ENCODE results near the gene OBI1. TPM values are rescaled to one million over a fixed set of nuclear protein-coding genes. Genes with fewer than 3 reads are reported as not detected.

The OBI1 gene
- polyA plus RNA-seq, 3 donors = 2.0 to 5.2 (median 3.5) TPM

DNA sequence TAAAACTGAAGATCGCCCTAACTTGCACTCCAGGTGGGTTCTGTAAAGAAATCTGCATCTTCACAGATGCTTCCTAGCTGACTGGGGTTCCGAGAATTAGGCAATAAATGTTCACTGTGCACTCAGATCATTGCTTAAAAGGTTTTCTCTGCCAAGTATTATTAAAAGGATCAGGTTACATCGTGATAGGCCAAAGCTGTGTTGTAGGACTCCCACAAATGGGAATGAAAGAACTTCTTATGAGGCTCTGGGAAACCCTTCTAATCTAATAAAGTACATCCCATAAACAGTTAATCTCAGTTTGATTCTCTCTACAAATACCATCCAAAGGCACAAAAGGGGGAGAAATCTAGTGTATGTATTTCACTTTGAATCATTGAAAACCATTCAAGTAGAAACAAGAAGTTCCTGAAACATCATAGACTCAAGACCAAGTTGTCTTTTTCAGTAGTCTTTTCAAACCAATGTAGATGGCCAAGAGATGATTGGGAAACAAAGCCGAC is 48.5 kb downstream of the OBI1 start:
- Histone ChIP-seq H2AFZ (ENCODE audit: insufficient read depth, low read depth, low read length, poor library complexity, severe bottlenecking) (no peak overlapping the region), H3K4me3 (replicated peaks in 1 of 3; ENCODE audit: low read depth in 2 of 3, low read length in 3 of 3) (no peak overlapping the region), H3K9me3 (replicated peaks in 1 of 2; ENCODE audit: control insufficient read depth in 1 of 2, insufficient read depth in 1 of 2, low read length in 2 of 2) (peaks cover 0 to 53% of the 10 kb centered on the region in 2 donors), H3K27ac (ENCODE audit: low read depth in 1 of 2, low read length in 2 of 2) (no peak overlapping the region), H3K4me2 (replicated peaks; ENCODE audit: extremely low read depth, low read length, poor library complexity, severe bottlenecking) (no peak overlapping the region), H3K79me2 (ENCODE audit: insufficient read depth, low read length) (no peaks in the 10 kb centered on the region), H3K27me3 (ENCODE audit: control insufficient read depth in 2 of 2, insufficient read depth in 2 of 2, low read length in 2 of 2) (peaks cover 60 to 77% of the 10 kb centered on the region in 2 donors), H3K4me1 (ENCODE audit: control insufficient read depth in 1 of 2, insufficient read depth in 2 of 2, low read length in 2 of 2) (peaks cover 27 to 29% of the 10 kb centered on the region in 2 donors), H4K20me1 (ENCODE audit: insufficient read depth, low read length) (no peaks in the 10 kb centered on the region), H3K36me3 (replicated peaks in 1 of 2; ENCODE audit: control insufficient read depth in 1 of 2, insufficient read depth in 2 of 2, low read length in 2 of 2) (peaks cover 4 to 14% of the 10 kb centered on the region in 2 donors), H3K9ac (ENCODE audit: insufficient read depth, low read length, poor library complexity, severe bottlenecking) (no peak overlapping the region)
- Mint-ChIP-seq H3K27ac (no peak overlapping the region), H3K36me3 (peaks cover 13 to 15% of the 10 kb centered on the region in 2 donors), H3K4me1 (peaks cover 37% of the 10 kb centered on the region), H3K27me3 (ENCODE audit: low read depth in 3 of 3) (peaks cover 73 to 77% (median 74%) of the 10 kb centered on the region in 3 donors), H3K9me3 (peaks cover 0 to 23% (median 14%) of the 10 kb centered on the region in 7 donors), H3K4me3 (peak overlapping the region in 1 of 2 donors; percentile 27)
- no peak for DNase-seq
- 86% methylated on average over 2 of the region's 4 CpGs for WGBS (ENCODE audit: insufficient coverage)
- intact Hi-C loops (cut with micrococcal nuclease) = no loop called here
- TF ChIP-seq, protein P1, sequence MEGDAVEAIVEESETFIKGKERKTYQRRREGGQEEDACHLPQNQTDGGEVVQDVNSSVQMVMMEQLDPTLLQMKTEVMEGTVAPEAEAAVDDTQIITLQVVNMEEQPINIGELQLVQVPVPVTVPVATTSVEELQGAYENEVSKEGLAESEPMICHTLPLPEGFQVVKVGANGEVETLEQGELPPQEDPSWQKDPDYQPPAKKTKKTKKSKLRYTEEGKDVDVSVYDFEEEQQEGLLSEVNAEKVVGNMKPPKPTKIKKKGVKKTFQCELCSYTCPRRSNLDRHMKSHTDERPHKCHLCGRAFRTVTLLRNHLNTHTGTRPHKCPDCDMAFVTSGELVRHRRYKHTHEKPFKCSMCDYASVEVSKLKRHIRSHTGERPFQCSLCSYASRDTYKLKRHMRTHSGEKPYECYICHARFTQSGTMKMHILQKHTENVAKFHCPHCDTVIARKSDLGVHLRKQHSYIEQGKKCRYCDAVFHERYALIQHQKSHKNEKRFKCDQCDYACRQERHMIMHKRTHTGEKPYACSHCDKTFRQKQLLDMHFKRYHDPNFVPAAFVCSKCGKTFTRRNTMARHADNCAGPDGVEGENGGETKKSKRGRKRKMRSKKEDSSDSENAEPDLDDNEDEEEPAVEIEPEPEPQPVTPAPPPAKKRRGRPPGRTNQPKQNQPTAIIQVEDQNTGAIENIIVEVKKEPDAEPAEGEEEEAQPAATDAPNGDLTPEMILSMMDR (IDR thresholded peaks at IDR 0.05) = no peak

DNA sequence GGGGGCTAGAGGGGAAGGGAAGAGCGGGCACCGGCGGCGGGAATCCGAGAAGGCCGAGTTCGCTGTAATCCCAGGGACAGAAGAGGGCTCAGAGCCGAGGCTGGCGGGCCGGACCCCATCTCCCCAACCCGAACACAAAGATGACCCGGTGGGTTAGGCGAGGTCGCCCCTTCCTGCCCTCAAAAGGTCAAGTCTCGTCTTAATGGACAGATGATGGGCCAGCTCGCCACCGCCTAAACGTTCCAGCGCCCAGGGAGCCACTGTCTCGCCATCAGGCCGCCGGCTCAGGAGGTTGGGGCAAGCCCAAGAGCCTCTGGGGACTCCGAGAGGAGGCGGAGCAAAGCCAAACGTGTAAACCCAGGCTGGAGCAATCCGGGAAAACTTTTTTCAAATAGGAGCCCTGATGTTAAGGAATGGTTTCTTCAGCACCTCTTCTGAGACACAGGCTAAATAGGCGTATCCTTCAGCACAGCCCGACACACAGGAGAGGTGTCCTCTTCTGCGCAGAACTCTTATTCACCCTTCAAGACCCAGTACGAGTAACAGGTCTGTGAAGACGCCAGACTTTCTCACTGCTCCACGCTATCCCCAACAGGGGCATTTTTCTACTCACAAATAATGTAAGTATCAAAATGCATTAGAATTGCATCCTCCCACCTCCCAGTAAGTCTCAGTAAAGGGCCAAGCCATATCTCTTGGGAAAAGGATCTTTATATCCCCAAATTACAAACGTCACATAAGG is 49.3 kb downstream of the OBI1 start:
- Histone ChIP-seq H3K27me3 (ENCODE audit: control insufficient read depth in 2 of 2, insufficient read depth in 2 of 2, low read length in 2 of 2) (peaks cover 68 to 85% of the 10 kb centered on the region in 2 donors), H3K4me1 (ENCODE audit: control insufficient read depth in 1 of 2, insufficient read depth in 2 of 2, low read length in 2 of 2) (peaks cover 27 to 29% of the 10 kb centered on the region in 2 donors), H3K36me3 (replicated peaks in 1 of 2; ENCODE audit: control insufficient read depth in 1 of 2, insufficient read depth in 2 of 2, low read length in 2 of 2) (peaks cover 0 to 6% of the 10 kb centered on the region in 2 donors), H3K79me2 (ENCODE audit: insufficient read depth, low read length) (no peaks in the 10 kb centered on the region), H3K27ac (ENCODE audit: low read depth in 1 of 2, low read length in 2 of 2) (no peak overlapping the region), H3K9me3 (replicated peaks in 1 of 2; ENCODE audit: control insufficient read depth in 1 of 2, insufficient read depth in 1 of 2, low read length in 2 of 2) (peaks cover 0 to 61% of the 10 kb centered on the region in 2 donors), H4K20me1 (ENCODE audit: insufficient read depth, low read length) (no peaks in the 10 kb centered on the region), H3K4me3 (replicated peaks in 1 of 3; ENCODE audit: low read depth in 2 of 3, low read length in 3 of 3) (peak overlapping the region; percentile 21 to 69 (median 38)), H3K4me2 (replicated peaks; ENCODE audit: extremely low read depth, low read length, poor library complexity, severe bottlenecking) (peak overlapping the region; percentile 73), H2AFZ (ENCODE audit: insufficient read depth, low read depth, low read length, poor library complexity, severe bottlenecking) (no peak overlapping the region), H3K9ac (ENCODE audit: insufficient read depth, low read length, poor library complexity, severe bottlenecking) (peak overlapping the region; percentile 37)
- Mint-ChIP-seq H3K27ac (peak overlapping the region in 2 of 7 donors; percentile 53 to 64), H3K4me1 (peaks cover 37% of the 10 kb centered on the region), H3K9me3 (peaks cover 0 to 23% (median 14%) of the 10 kb centered on the region in 7 donors), H3K27me3 (ENCODE audit: low read depth in 3 of 3) (peaks cover 81 to 85% (median 82%) of the 10 kb centered on the region in 3 donors), H3K36me3 (peaks cover 7 to 9% of the 10 kb centered on the region in 2 donors), H3K4me3 (peak overlapping the region; percentile 83 to 92)
- no peak for DNase-seq
- WGBS (ENCODE audit: insufficient coverage) = 12% methylated on average over 27 of the region's 33 CpGs
- intact Hi-C loops (cut with micrococcal nuclease) = no loop called here
- TF ChIP-seq, protein P1 (IDR thresholded peaks at IDR 0.05) = no peak

Data from CD14-positive monocyte (primary cell).